DOHH2 (cell line): ENCODE results near the gene PCLO.

Experiments used
- H3F3A ChIP-seq: fragments of 200-600 bp; sonication (generic), shearing (Covaris generic); 2 replicates; pipeline ENCODE4 v1.6.0; 2016; ENCODE audit warnings: antibody characterized with exemption, mild to moderate bottlenecking; ENCODE audit not compliant: control insufficient read depth, insufficient read depth
- H3K27ac ChIP-seq: fragments of 200-600 bp; sonication (generic); 2 replicates; pipeline ENCODE4 v1.5.1; 2014; ENCODE audit warnings: low read depth, mild to moderate bottlenecking, low read length, moderate library complexity
- H3K27me3 ChIP-seq: fragments of 200-600 bp; sonication (generic); 2 replicates; pipeline ENCODE4 v1.6.1; 2014; ENCODE audit warnings: mild to moderate bottlenecking, low read length, mixed read lengths; ENCODE audit not compliant: control insufficient read depth
- H3K36me3 ChIP-seq: fragments of 200-600 bp; sonication (generic); 2 replicates; pipeline ENCODE4 v1.6.1; 2014; ENCODE audit warnings: mild to moderate bottlenecking, low read length, moderate library complexity, mixed read lengths; ENCODE audit not compliant: control insufficient read depth
- H3K4me1 ChIP-seq: fragments of 200-600 bp; sonication (generic); 2 replicates; pipeline ENCODE4 v1.6.1; 2014; ENCODE audit warnings: mild to moderate bottlenecking, low read length, mixed read lengths; ENCODE audit not compliant: control insufficient read depth
- H3K4me2 ChIP-seq: fragments of 200-600 bp; sonication (generic); 2 replicates; pipeline ENCODE4 v1.6.0; 2014; ENCODE audit warnings: mild to moderate bottlenecking, low read length, moderate library complexity
- H3K4me3 ChIP-seq: fragments of 200-600 bp; sonication (generic); 2 replicates; pipeline ENCODE4 v1.5.1; 2014; ENCODE audit warnings: mild to moderate bottlenecking, low read length, mixed read lengths
- H3K79me2 ChIP-seq: fragments of 200-600 bp; sonication (generic); 2 replicates; pipeline ENCODE4 v1.6.1; 2014; ENCODE audit warnings: mild to moderate bottlenecking, low read length, mixed read lengths; ENCODE audit not compliant: control insufficient read depth
- H3K9me2 ChIP-seq: fragments of 200-600 bp; sonication (generic); replicated peaks from 2 replicates; pipeline ENCODE4 v1.6.1; 2014; ENCODE audit warnings: mild to moderate bottlenecking, low read length, mixed read lengths; ENCODE audit not compliant: control insufficient read depth
- H3K9me3 ChIP-seq: fragments of 200-600 bp; sonication (generic); 2 replicates; pipeline ENCODE4 v1.6.1; 2014; ENCODE audit warnings: antibody characterized with exemption, low read length, mixed read lengths; ENCODE audit not compliant: control insufficient read depth, insufficient read depth
- H4K20me1 ChIP-seq: fragments of 200-600 bp; sonication (generic); 2 replicates; pipeline ENCODE4 v1.6.0; 2014; ENCODE audit warnings: low read depth, mild to moderate bottlenecking, antibody characterized with exemption, low read length, moderate library complexity; ENCODE audit not compliant: control insufficient read depth, insufficient read depth
- CTCF ChIP-seq: fragments of 200-600 bp; sonication (generic); IDR thresholded peaks from one replicate; pipeline ENCODE4 v1.5.1; 2014; ENCODE audit warnings: antibody characterized with exemption, mild to moderate bottlenecking, low read depth, low read length; ENCODE audit not compliant: poor library complexity, severe bottlenecking
- EZH2phosphoT487 ChIP-seq: fragments of 200-600 bp; sonication (generic); IDR thresholded peaks from 2 replicates; pipeline ENCODE4 v1.6.1; 2017; ENCODE audit warnings: borderline replicate concordance, mild to moderate bottlenecking, antibody characterized with exemption, low read length, moderate library complexity, mixed read lengths

The PCLO gene

GRCh38 chr7:82840061-82840460, 322.6 kb downstream of the PCLO start:
- H3K36me3 ChIP-seq, result no peaks in the 10 kb centered on the region
- TF ChIP-seq EZH2phosphoT487 (no peak), CTCF (no peak)
- H3K4me3 ChIP-seq, result no peak overlapping the region
- no peaks in the 10 kb centered on the region for H3F3A ChIP-seq
- H3K27ac ChIP-seq, result no peak overlapping the region
- no peaks in the 10 kb centered on the region for H3K9me3 ChIP-seq
- H3K4me2 ChIP-seq, result no peak overlapping the region
- no peaks in the 10 kb centered on the region for H3K27me3 ChIP-seq
- no peaks in the 10 kb centered on the region; the same call in 1 of the 2 replicates for H3K9me2 ChIP-seq
- no peaks in the 10 kb centered on the region for H3K79me2 ChIP-seq
- H4K20me1 ChIP-seq, result no peaks in the 10 kb centered on the region
- H3K4me1 ChIP-seq, result no peaks in the 10 kb centered on the region

- no peaks in the 10 kb centered on the region for H3F3A ChIP-seq
- no peak overlapping the region for H3K27ac ChIP-seq
- H3K4me1 ChIP-seq, result no peaks in the 10 kb centered on the region
- H3K9me2 ChIP-seq, result no peaks in the 10 kb centered on the region; the same call in 1 of the 2 replicates
- no peak overlapping the region for H3K4me3 ChIP-seq
- TF ChIP-seq CTCF (no peak), EZH2phosphoT487 (no peak)
- no peaks in the 10 kb centered on the region for H3K36me3 ChIP-seq
- no peaks in the 10 kb centered on the region for H3K27me3 ChIP-seq
- H3K4me2 ChIP-seq, result no peak overlapping the region
- no peaks in the 10 kb centered on the region for H4K20me1 ChIP-seq
- H3K79me2 ChIP-seq, result no peaks in the 10 kb centered on the region
- no peaks in the 10 kb centered on the region for H3K9me3 ChIP-seq
Observed at GRCh38 chr7:82839555-82839954, 323.1 kb downstream of the PCLO start.

- H3K79me2 ChIP-seq, result no peaks in the 10 kb centered on the region
- no peak overlapping the region for H3K4me3 ChIP-seq
- no peak for TF ChIP-seq EZH2phosphoT487
Observed at GRCh38 chr7:82839063-82839462, 323.6 kb downstream of the PCLO start.

GRCh38 chr7:82838314-82838713, 324.4 kb downstream of the PCLO start:
- Histone ChIP-seq H3K9me3 (no peaks in the 10 kb centered on the region), H3F3A (no peaks in the 10 kb centered on the region), H3K9me2 (no peaks in the 10 kb centered on the region), H3K4me3 (no peak overlapping the region), H3K27ac (no peak overlapping the region), H3K79me2 (no peaks in the 10 kb centered on the region), H3K4me1 (no peaks in the 10 kb centered on the region), H3K36me3 (no peaks in the 10 kb centered on the region), H3K27me3 (no peaks in the 10 kb centered on the region), H3K4me2 (no peak overlapping the region), H4K20me1 (no peaks in the 10 kb centered on the region)
- no peak for TF ChIP-seq CTCF
- no peak for TF ChIP-seq EZH2phosphoT487

More at GRCh38 chr7:82839063-82839462, 323.6 kb downstream of the PCLO start:
- H3K4me1 ChIP-seq, result no peaks in the 10 kb centered on the region
- H3K27ac ChIP-seq, result no peak overlapping the region
- no peaks in the 10 kb centered on the region for H4K20me1 ChIP-seq
- no peaks in the 10 kb centered on the region for H3F3A ChIP-seq
- H3K4me2 ChIP-seq, result no peak overlapping the region
- no peaks in the 10 kb centered on the region for H3K9me3 ChIP-seq
- H3K36me3 ChIP-seq, result no peaks in the 10 kb centered on the region
- no peaks in the 10 kb centered on the region for H3K27me3 ChIP-seq
- H3K9me2 ChIP-seq, result no peaks in the 10 kb centered on the region; the same call in 1 of the 2 replicates
